ENCODE results near the gene PRADC1. TPM values are rescaled to one million over a fixed set of nuclear protein-coding genes. Genes with fewer than 3 reads are reported as not detected.

The PRADC1 gene
- total and polyA plus RNA-seq, 9 of the 15 experiments (the other 6 are each of a cell fraction or from before 2014, with no cell fraction given): 7.3 to 47.4 (median 34.2) TPM

GRCh38 chr2:73214120-73215035 lies 18.7 kb downstream of the PRADC1 start, which contains the start of gene SMYD5 (continued):
- TF ChIP-seq SIN3A (IDR thresholded peaks at IDR 0.05; ENCODE audit: borderline replicate concordance in 2 of 2, control insufficient read depth in 1 of 2, low read depth in 2 of 2, low read length in 2 of 2) (peak; percentile 98 to 99), CREB1 (IDR thresholded peaks at IDR 0.05) (peak; percentile 59), CREB1 (CRISPR knock-in tag; IDR thresholded peaks at IDR 0.05) (peak; percentile 39; the same call in 1 of the 2 replicates), RBM22 (IDR thresholded peaks at IDR 0.05; ENCODE audit: low read depth, low read length, poor library complexity, severe bottlenecking) (no peak), ZNF12 (CRISPR knock-in tag; IDR thresholded peaks at IDR 0.05) (peak; percentile 54; the same call in 1 of the 2 replicates), ZNF146 (CRISPR knock-in tag; IDR thresholded peaks at IDR 0.05; ENCODE audit: unreplicated experiment) (no peak), RBM34 (IDR thresholded peaks at IDR 0.05; ENCODE audit: borderline replicate concordance, insufficient read depth, low read length) (0 out of 2 replicates have a peak, but pooled peaks have one; percentile 39), MGA (IDR thresholded peaks at IDR 0.05) (no peak), E2F5 (CRISPR knock-in tag; IDR thresholded peaks at IDR 0.05) (no peak), HCFC1 (IDR thresholded peaks at IDR 0.05; ENCODE audit: low read depth, low read length) (peak; percentile 76), MXD1 (CRISPR knock-in tag; IDR thresholded peaks at IDR 0.05; ENCODE audit: borderline replicate concordance, poor library complexity, severe bottlenecking) (peak; percentile 99), RB1 (IDR thresholded peaks at IDR 0.05; ENCODE audit: low read depth) (peak; percentile 53), SP1 (CRISPR knock-in tag; IDR thresholded peaks at IDR 0.05) (peak; percentile 72; the same call in 1 of the 2 replicates), GATAD2B (IDR thresholded peaks at IDR 0.05; ENCODE audit: borderline replicate concordance) (no peak)

Measured in K562 (cell line).